ENCODE measurements around the gene PPP3R1. TPM values are rescaled to one million over a fixed set of nuclear protein-coding genes. Genes with fewer than 3 reads are reported as not detected.

The PPP3R1 gene
- total and polyA plus RNA-seq, 2 donors (not counting 3 experiments of a cell fraction or from before 2014, with no cell fraction given): 8.4 to 62.2 TPM

DNA sequence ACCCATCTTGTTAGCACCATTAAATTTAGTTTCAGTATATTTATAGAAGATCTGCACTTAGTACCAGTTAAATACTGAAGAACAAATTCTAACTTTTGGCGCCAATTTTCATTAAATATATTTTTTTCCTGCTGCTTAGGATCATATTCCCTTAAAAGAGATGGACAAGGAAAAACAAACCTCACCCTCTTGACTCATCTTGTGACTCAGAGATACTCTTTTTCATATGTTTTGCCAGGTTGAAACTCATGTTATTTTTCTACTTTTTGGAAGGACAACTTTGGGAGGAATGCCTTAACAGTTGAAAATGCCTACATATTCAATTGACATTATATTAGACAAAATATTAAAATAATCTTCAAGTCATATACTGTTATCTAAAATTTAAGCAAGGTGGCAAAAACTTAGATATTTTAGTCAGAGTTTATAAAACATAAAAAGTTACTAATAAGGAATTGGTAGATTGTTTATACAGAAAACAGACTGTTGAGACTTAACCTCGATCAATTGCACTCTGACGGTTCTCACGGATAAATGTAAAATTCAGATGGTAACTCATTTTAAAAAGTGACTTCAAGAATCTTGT is 58.5 kb downstream of the PPP3R1 start:
- DNase-seq (ENCODE audit: low read depth, low spot score) (peak; percentile 46), FAIRE-seq (no peak)
- Histone ChIP-seq H3K9ac (replicated peaks; ENCODE audit: extremely low read depth, insufficient read depth, low read length) (no peak overlapping the region), H3K27ac (ENCODE audit: insufficient read depth, low read depth, low read length) (no peak overlapping the region), H3K4me3 (replicated peaks in 1 of 3; ENCODE audit: insufficient read depth in 1 of 3, low read depth in 1 of 3, low read length in 3 of 3) (no peak overlapping the region), H3K4me2 (ENCODE audit: insufficient read depth, low read length) (peak overlapping the region; percentile 47), H3K79me2 (ENCODE audit: control insufficient read depth, insufficient read depth, low read length) (peaks cover 93% of the 10 kb centered on the region), H3K36me3 (ENCODE audit: control insufficient read depth in 2 of 2, extremely low read depth in 1 of 2, insufficient read depth in 2 of 2, low read length in 2 of 2) (no peaks in the 10 kb centered on the region), H4K20me1 (replicated peaks; ENCODE audit: control insufficient read depth, extremely low read depth, insufficient read depth, low read length) (peaks cover 16% of the 10 kb centered on the region), H3K9me1 (replicated peaks; ENCODE audit: control insufficient read depth, extremely low read depth, insufficient read depth, low read length) (no peaks in the 10 kb centered on the region), H3K27me3 (ENCODE audit: control insufficient read depth in 2 of 2, insufficient read depth in 2 of 2, low read length in 2 of 2) (no peaks in the 10 kb centered on the region), H2AFZ (ENCODE audit: low read depth, low read length) (no peak overlapping the region), H3K9me3 (replicated peaks; ENCODE audit: control insufficient read depth, insufficient read depth, low read length) (no peaks in the 10 kb centered on the region), H3K4me1 (ENCODE audit: control insufficient read depth, extremely low read depth, insufficient read depth, low read length) (peaks cover 38% of the 10 kb centered on the region)
- intact Hi-C loops (cut with micrococcal nuclease) (loop anchor here (2.0 kb wide), 1 partner anchor 165 kb away; no protein-coding TSS in a partner anchor), dilution Hi-C loops (cut with MboI; ENCODE audit: extremely low pct_ligation_motif_present, low sequenced_read_pairs) (no loop called here)
- POLR2A ChIA-PET: no interaction called here
- peak; percentile 29 for TF ChIP-seq JUN (IDR thresholded peaks at IDR 0.05; ENCODE audit: borderline replicate concordance, insufficient read depth, insufficient read length, low read depth)
- TF ChIP-seq MAX (IDR thresholded peaks at IDR 0.05; ENCODE audit: insufficient read depth, insufficient read length): no peak
- no peak for TF ChIP-seq MYC (IDR thresholded peaks at IDR 0.05; ENCODE audit: low read depth, low read length)
- TF ChIP-seq FOS (IDR thresholded peaks at IDR 0.05; ENCODE audit: borderline replicate concordance, insufficient read depth, low read length): peak; percentile 85
- CTCF ChIA-PET: interaction anchor here (1.2 to 7.1 kb wide), 10 partner anchors 9 to 98 kb away, joined by 3 to 175 read pairs (median 34); partner anchors contain the start of gene PPP3R1
- BruUV-seq (replicated peaks): no TSS peak

DNA sequence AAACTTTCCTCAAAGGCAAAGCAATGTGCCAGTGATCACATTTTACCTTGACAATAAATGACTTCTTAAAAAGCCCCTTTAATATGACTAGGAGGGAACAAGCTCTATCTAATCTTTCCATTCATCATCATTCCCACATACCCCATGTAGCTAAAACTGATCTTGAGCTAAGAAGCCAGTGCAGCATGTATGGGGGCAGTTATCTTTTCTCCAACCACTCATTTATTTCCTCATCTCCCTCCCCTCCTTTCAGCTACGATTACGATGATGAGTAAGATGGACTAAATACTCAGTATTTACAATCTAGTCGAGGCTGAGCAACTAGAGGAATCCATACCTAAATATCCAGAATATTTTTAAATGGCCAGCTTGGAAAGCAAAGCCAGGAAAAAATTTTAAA is 59.2 kb downstream of the PPP3R1 start:
- Histone ChIP-seq H4K20me1 (replicated peaks; ENCODE audit: control insufficient read depth, extremely low read depth, insufficient read depth, low read length) (peaks cover 16% of the 10 kb centered on the region), H3K9me3 (replicated peaks; ENCODE audit: control insufficient read depth, insufficient read depth, low read length) (no peaks in the 10 kb centered on the region), H3K79me2 (ENCODE audit: control insufficient read depth, insufficient read depth, low read length) (peaks cover 95% of the 10 kb centered on the region), H3K4me3 (replicated peaks in 1 of 3; ENCODE audit: insufficient read depth in 1 of 3, low read depth in 1 of 3, low read length in 3 of 3) (no peak overlapping the region), H3K27me3 (ENCODE audit: control insufficient read depth in 2 of 2, insufficient read depth in 2 of 2, low read length in 2 of 2) (no peaks in the 10 kb centered on the region), H2AFZ (ENCODE audit: low read depth, low read length) (no peak overlapping the region), H3K9ac (replicated peaks; ENCODE audit: extremely low read depth, insufficient read depth, low read length) (no peak overlapping the region), H3K36me3 (ENCODE audit: control insufficient read depth in 2 of 2, extremely low read depth in 1 of 2, insufficient read depth in 2 of 2, low read length in 2 of 2) (no peaks in the 10 kb centered on the region), H3K4me1 (ENCODE audit: control insufficient read depth, extremely low read depth, insufficient read depth, low read length) (peaks cover 38% of the 10 kb centered on the region), H3K9me1 (replicated peaks; ENCODE audit: control insufficient read depth, extremely low read depth, insufficient read depth, low read length) (no peaks in the 10 kb centered on the region), H3K4me2 (ENCODE audit: insufficient read depth, low read length) (no peak overlapping the region), H3K27ac (ENCODE audit: insufficient read depth, low read depth, low read length) (no peak overlapping the region)
- CTCF ChIA-PET: interaction anchor here (0.8 to 7.1 kb wide), 7 partner anchors 8 to 165 kb away, joined by 3 to 175 read pairs (median 4); partner anchors contain the start of gene PPP3R1
- intact Hi-C loops (cut with micrococcal nuclease): no loop called here
- POLR2A ChIA-PET: no interaction called here
- BruUV-seq (replicated peaks): no TSS peak
- FAIRE-seq (no peak), DNase-seq (ENCODE audit: low read depth, low spot score) (no peak)
- dilution Hi-C loops (cut with MboI; ENCODE audit: extremely low pct_ligation_motif_present, low sequenced_read_pairs): no loop called here
- TF ChIP-seq POLR2A (IDR thresholded peaks at IDR 0.05; ENCODE audit: low read depth, low read length) (no peak), MYC (IDR thresholded peaks at IDR 0.05; ENCODE audit: low read depth, low read length) (no peak), POLR2AphosphoS5 (IDR thresholded peaks at IDR 0.05; ENCODE audit: insufficient read depth, low read depth, low read length) (no peak), FOS (IDR thresholded peaks at IDR 0.05; ENCODE audit: borderline replicate concordance, insufficient read depth, low read length) (no peak), EZH2 (IDR thresholded peaks at IDR 0.05; ENCODE audit: borderline replicate concordance, low read depth, low read length, severe bottlenecking) (no peak), GATA2 (IDR thresholded peaks at IDR 0.05; ENCODE audit: insufficient read depth, insufficient read length, low read depth, low read length) (no peak), JUN (IDR thresholded peaks at IDR 0.05; ENCODE audit: borderline replicate concordance, insufficient read depth, insufficient read length, low read depth) (no peak), CTCF (IDR thresholded peaks at IDR 0.05; ENCODE audit: extremely low read depth in 1 of 2, insufficient read depth in 1 of 2, low read depth in 1 of 2, low read length in 2 of 2) (no peak), MAX (IDR thresholded peaks at IDR 0.05; ENCODE audit: insufficient read depth, insufficient read length) (no peak)

Data from endothelial cell of umbilical vein (primary cell).